Umbilical cord (tissue), 2 donors: Measurements from ENCODE around the gene STXBP6. TPM values are rescaled to one million over a fixed set of nuclear protein-coding genes. Genes with fewer than 3 reads are reported as not detected.

Experiments used
- DNase-seq: peaks from one replicate; pipeline ENCODE4 v3.0.0-alpha.2; 2015; ENCODE audit warnings: low spot score
- total RNA-seq: library from RNA; depleted of rRNA; stranded (reverse); fragments of >200 nt; gene quantifications from one replicate; pipeline ENCODE4 v1.2.3, GENCODE V29; 2014; ENCODE audit warnings: low replicate concordance; ENCODE audit not compliant: insufficient read depth

Gene STXBP6
- total RNA-seq, 1 donor from 2014 or later = 78.7 TPM

DNA sequence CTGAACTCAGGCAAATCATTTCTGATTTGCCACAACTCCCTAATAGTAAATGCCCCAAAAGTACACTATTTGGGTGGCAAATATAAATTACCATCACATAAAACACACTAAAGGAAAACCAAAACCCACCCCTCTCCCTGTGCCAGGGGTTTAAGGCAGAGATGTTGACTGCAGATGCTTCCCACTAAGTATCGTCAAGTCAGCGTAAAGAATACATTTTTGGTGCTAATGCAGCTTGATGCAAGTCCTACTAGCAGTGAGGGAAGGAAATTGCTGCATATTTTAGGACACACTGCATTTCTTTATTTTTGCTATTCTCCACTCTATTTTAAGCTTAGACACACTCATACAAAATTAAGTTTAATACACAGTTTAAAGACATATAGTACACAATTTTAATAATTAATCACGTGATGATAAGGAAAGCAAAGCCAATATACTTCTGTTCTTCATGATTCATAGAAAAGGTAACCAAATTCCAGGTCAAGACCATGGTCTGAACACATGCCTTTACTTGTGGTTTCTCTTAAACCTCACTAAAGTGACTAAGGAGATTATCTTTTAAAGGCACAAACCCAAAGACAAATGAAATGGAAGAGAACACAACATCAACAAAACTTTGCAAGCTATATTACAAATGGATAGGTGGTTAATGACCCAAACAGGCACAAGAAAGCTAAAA is 162.2 kb downstream of the STXBP6 start:
- no peak for DNase-seq

DNA sequence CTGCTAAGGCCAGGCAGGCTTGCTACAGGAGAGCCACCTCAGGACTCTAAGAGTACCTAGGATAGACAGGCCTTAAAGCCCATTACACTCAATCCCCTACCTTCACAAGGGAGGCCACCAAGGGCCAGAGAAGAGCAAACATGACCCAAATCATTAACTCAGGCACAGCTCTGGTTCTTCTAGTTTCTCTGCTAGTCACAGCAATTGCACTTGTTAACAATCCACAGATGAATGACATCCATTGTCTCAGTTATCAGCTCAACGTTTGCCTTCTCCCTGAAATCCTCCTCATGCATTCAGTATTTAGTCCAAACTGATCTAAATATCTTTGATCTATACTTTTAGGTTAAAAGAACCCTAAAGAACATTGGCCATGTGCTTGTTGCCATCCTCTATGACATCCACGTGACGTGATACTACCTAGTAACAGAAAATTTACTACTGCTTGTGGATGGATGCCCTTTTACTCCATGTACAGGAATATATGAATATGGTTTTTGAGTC is 164.5 kb downstream of the STXBP6 start:
- DNase-seq = no peak

DNA sequence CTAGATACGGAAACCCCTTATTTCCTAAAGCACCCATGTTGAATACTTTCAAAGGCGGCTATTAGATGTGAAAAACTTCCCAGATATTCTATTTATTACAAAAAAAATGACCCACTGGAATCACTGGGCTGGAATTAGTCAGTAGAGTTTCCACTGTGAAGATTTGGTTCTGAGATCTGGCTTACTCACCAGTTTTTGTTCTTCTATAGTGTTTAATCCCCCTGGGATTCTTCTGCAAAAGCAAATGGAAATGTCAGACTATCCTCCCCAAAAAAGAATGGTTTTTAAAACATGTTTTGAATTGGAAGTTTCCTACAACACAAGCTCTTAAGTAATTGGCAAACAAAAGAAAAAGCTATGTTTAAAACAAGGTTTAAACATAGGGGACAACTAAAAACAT is 166.4 kb downstream of the STXBP6 start:
- no peak for DNase-seq

GRCh38 chr14:24881116-24881893 is 168.6 kb downstream of the STXBP6 start:
- DNase-seq = no peak

- no peak for DNase-seq
These were observed 169.3 kb downstream of the STXBP6 start for GRCh38 chr14:24880689-24881088.

GRCh38 chr14:24879661-24880386 is 170.1 kb downstream of the STXBP6 start:
- DNase-seq = no peak

GRCh38 chr14:24876996-24877395 is 173.0 kb downstream of the STXBP6 start:
- no peak for DNase-seq

- DNase-seq = peak; percentile 22
These were observed 173.7 kb downstream of the STXBP6 start for GRCh38 chr14:24875991-24876878.

DNA sequence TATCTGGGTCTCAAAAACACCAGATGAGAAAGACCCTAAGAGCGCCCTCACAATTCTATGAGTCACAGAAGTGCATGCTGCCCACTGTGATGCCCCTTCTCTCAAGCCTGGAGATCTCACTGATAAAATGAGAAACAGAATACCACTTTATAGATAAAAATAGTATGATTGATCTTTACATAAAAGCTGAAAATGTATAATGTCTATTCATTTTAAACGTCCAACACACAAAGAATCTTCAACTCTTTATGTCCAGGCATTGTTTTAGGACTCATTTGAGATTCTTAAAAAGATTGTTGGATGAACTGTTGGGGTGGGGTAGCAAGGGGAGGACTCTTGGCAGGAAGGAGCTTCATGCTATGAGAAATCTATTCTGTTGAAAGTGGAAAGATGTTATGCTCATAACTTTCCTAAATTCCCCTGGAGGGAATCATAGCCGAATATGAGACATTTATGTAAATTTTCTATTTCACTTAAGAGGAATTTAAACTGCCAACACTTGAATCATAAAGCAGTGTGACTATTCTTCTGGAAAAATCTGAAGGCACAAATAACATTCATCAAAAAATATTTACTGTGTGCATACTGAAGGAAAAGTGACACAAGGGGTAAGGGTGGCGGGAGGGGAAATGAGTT is 174.6 kb downstream of the STXBP6 start:
- no peak for DNase-seq

DNA sequence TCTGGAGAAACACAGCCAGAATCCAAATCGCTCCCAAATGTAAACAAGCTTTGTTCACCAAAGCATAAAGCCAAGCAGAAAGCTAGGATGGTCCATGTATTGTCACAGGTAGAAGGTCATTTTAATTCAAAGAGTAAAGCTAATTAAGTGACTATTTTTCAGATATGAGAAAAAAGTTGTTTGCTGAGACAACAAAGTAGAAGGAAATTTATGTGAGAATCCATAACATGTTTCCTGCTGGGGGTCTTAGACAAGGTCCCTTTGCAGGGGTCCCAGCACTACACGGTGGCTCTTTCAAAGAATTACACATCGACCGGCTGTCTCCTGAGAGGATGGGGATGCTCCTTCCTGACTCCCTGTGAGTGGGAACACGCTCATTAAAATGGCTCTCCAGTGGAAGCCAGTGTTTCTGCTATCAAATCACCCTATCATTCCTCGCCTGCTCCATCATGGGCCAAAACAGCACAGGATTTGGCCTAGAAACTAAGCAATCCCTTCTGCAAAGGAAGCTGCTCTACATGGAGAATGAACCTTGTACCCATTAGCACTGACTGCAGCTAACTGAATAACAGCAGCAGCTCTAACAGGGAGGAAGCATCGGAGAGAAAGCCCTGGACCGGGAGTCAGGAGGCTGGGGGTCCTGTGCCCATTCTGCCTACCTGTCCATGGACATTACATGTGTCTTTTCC is 175.3 kb downstream of the STXBP6 start:
- no peak for DNase-seq

DNA sequence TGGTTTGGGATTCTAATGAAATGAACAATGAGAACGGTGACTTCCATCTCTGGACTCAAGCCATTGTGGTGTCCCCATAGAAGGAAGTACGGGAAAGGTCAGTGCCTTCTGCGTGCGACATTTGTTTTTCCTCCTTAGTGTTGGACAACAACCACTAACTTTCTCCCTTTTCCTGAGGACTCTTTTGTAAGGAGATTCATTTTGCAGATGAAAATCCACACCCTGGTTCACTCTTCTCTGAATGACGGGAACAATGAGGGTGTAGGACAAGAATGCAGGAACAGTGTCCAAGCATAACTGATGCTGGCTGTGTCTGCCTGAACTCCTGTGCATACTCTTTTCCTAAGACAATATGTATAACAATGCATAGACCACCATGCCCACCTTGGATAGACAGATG is 176.4 kb downstream of the STXBP6 start:
- DNase-seq = no peak

DNA sequence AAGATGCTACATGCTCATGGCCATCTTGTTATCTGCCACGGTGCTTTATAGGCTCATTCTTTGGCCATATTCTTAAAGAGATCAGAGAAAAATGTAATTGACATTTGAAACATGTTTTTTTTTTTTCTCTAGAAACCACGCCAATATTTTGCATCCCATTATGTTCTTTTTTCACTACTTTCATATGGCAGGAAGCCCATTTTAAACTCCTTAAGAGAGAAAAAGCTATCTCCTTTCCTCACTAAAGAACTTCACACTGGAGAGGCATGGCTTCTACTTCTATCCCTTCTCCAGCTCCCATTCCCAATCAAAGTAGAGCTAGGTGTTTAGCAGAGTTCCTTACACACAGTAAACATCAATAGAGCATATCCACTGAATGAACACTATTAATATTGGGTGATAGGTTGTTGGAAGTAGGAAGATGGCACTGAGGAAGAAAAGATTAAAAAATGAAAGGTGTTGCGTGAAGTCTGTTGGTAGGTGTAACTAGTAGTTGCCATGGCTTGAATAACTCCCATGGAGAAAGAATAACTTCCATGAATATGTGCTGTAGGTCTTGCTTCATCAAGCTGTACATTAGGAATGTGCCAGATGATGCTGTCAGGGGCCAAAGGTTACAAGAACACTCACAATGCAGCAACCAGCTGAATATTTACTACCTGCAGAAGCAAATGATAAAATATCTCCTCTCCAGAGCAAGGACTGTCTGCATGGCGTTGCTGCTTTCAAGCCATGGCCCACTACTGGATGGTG is 178.8 kb downstream of the STXBP6 start:
- no peak for DNase-seq

DNA sequence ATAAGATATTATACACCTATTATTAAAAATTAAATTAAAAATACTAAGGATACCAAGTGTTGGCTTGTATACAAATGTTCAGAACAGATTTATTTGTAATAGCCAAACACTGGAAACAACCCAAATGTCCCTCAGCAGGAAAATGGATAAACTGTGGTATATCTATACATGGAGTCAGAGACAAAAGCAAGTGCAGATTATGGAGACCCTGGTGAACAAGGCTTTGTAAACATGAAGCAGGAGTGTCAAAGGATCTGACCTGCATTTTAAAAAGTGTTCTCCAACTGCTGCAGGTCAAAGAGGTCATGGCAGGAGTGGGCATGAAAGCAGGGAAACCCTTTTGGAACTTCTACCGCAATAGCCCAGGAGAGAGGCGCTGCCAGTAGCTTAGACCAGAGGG is 181.6 kb downstream of the STXBP6 start:
- no peak for DNase-seq

- no peak for DNase-seq
These were observed 183.8 kb downstream of the STXBP6 start for GRCh38 chr14:24866067-24866639.

DNA sequence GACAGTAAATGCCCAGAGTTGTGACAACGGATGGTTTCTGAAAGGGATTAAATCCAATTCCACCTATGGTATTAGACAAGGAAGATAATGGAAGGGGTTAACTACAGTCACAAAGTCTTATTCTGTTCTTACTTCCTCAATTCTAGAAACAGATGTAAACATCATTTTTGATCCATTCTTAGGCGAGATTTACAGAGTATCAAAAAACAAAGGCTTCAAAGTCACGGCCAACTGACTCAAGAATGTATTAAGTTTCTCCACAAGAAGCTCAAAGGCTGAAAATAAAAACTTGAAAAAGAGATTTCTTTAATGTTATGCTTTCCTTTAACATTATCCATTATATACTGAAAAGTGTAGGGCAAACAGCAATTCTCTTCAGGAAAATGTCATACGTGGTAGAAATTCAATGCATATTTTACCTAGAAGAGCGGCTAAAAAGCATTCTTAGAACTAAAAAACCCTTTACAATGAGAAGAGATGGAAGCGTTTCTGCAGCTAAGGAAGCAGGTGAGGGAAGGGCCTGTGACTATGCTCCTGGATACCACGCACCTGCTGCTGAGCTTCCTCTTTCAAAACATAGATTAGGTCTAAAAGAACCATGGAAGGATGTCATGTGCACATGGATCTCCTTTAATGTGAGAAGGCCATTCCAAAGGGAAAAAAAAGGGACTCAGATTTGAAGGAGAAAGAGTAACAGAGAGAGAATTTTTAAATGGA is 185.8 kb downstream of the STXBP6 start:
- no peak for DNase-seq

DNA sequence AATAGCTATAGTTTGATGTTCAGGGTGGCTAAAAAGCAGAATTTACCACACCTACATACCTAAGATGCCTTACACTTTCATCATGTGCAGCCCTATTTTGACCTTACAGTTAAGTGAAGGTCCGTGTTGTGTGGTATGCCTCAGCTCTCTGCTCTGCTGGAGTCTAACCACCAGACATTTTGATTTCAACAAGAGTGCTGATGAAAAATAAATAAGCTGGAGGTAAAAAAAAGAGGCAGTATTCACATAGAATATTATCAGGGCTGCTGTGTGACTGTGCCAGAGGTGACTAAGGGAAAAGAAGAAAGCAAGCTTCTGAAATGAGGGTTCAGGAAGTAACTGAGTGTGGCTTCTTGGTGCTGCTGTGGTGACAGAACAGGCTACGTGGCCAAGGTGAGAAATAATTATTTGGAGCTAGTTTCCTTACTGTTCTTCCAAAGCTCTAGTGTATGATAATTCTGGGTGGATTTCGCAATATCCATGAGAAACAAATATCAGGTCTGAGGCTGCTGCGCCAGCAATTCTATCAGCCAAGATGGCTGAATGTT is 188.8 kb downstream of the STXBP6 start:
- no peak for DNase-seq

GRCh38 chr14:24859559-24859958 is 190.4 kb downstream of the STXBP6 start:
- no peak for DNase-seq

GRCh38 chr14:24858684-24859083 is 191.3 kb downstream of the STXBP6 start:
- DNase-seq = no peak
